Measurements from ENCODE around the gene CPNE6. TPM values are rescaled to one million over a fixed set of nuclear protein-coding genes. Genes with fewer than 3 reads are reported as not detected.
A peak's percentile ranks its signal among the peaks of the same experiment; 100 is the strongest.

Gene CPNE6
- total RNA-seq, 2 experiments from 2014 or later = not detected

GRCh38 chr14:24106672-24107271 is 35.4 kb downstream of the CPNE6 start:
- Histone ChIP-seq H3K9me3 (ENCODE audit: low read length) (no peaks in the 10 kb centered on the region), H3K27ac (ENCODE audit: low read depth, low read length, poor library complexity, severe bottlenecking) (no peak overlapping the region), H3K4me1 (ENCODE audit: insufficient read depth, low read length, poor library complexity, severe bottlenecking) (peaks cover 11% of the 10 kb centered on the region), H3K4me2 (ENCODE audit: low read length) (no peak overlapping the region), H2AFZ (ENCODE audit: low read length) (no peak overlapping the region), H4K20me1 (ENCODE audit: insufficient read depth, low read length) (no peaks in the 10 kb centered on the region), H3K36me3 (ENCODE audit: insufficient read depth, low read length) (peaks cover 6% of the 10 kb centered on the region), H3K4me3 (ENCODE audit: low read depth, low read length, poor library complexity, severe bottlenecking) (no peak overlapping the region), H3K9me2 (ENCODE audit: insufficient read depth, low read length) (no peaks in the 10 kb centered on the region), H3K79me2 (ENCODE audit: insufficient read depth, low read depth, low read length) (no peaks in the 10 kb centered on the region)
- ChIA-PET CTCF (ENCODE audit: unreplicated experiment) (interaction anchor here (2.1 kb wide), 1 partner anchor 54 kb away, joined by 8 read pairs; the partner anchor contains the start of gene IRF9), POLR2A (interaction anchor here (0.6 to 7.0 kb wide), 3 partner anchors 13 to 124 kb away, joined by 5 to 80 read pairs (median 5); partner anchors contain the start of gene PCK2)
- BruUV-seq (replicated peaks) = no TSS peak
- TF ChIP-seq EZH2phosphoT487 (IDR thresholded peaks at IDR 0.05; ENCODE audit: borderline replicate concordance, low read depth, low read length) (no peak), CTCF (conservative IDR thresholded peaks at IDR 0.05; ENCODE audit: low read length) (no peak)
- intact Hi-C loops (cut with micrococcal nuclease; ENCODE audit: unreplicated experiment) = no loop called here
- DNase-seq (ENCODE audit: low spot score) = no peak

GRCh38 chr14:24108336-24108874 is 37.0 kb downstream of the CPNE6 start:
- DNase-seq (ENCODE audit: low spot score) = no peak
- H3K9me3 ChIP-seq (ENCODE audit: low read length) = no peaks in the 10 kb centered on the region
- POLR2A ChIA-PET = interaction anchor here (0.6 to 7.0 kb wide), 12 partner anchors 15 to 549 kb away, joined by 3 to 80 read pairs (median 3); partner anchors contain the start of genes DHRS4L2, EMC9, PCK2 and RNF31
- BruUV-seq (replicated peaks) = no TSS peak
- peak overlapping the region; percentile 83 for H2AFZ ChIP-seq (ENCODE audit: low read length)
- H3K4me3 ChIP-seq (ENCODE audit: low read depth, low read length, poor library complexity, severe bottlenecking) = no peak overlapping the region
- TF ChIP-seq CTCF (conservative IDR thresholded peaks at IDR 0.05; ENCODE audit: low read length) (no peak), EZH2phosphoT487 (IDR thresholded peaks at IDR 0.05; ENCODE audit: borderline replicate concordance, low read depth, low read length) (no peak)
- peak overlapping the region; percentile 55 for H3K27ac ChIP-seq (ENCODE audit: low read depth, low read length, poor library complexity, severe bottlenecking)
- H3K4me2 ChIP-seq (ENCODE audit: low read length) = peak overlapping the region; percentile 52
- no peaks in the 10 kb centered on the region; the same call in 1 of the 2 replicates for H3K79me2 ChIP-seq (ENCODE audit: insufficient read depth, low read depth, low read length)
- no peaks in the 10 kb centered on the region for H3K9me2 ChIP-seq (ENCODE audit: insufficient read depth, low read length)
- H3K4me1 ChIP-seq (ENCODE audit: insufficient read depth, low read length, poor library complexity, severe bottlenecking) = peaks cover 15% of the 10 kb centered on the region
- CTCF ChIA-PET (ENCODE audit: unreplicated experiment) = interaction anchor here (0.6 to 2.1 kb wide), 8 partner anchors 10 to 94 kb away, joined by 3 to 8 read pairs (median 4); partner anchors contain the start of genes IRF9, PCK2 and TM9SF1
- intact Hi-C loops (cut with micrococcal nuclease; ENCODE audit: unreplicated experiment) = loop anchor here (1.0 to 2.0 kb wide), 3 partner anchors 14 to 94 kb away; partner anchors contain the start of gene PCK2
- no peaks in the 10 kb centered on the region for H4K20me1 ChIP-seq (ENCODE audit: insufficient read depth, low read length)
- peaks cover 6% of the 10 kb centered on the region for H3K36me3 ChIP-seq (ENCODE audit: insufficient read depth, low read length)

All from OCI-LY7 (cell line).